HFF-Myc (cell line): ENCODE measurements around the gene PPIH.

Experiments used
- DNase-seq: peaks from one replicate; pipeline ENCODE4 v3.0.0-alpha.2; 2011; ENCODE audit warnings: low read depth; ENCODE audit errors: extremely low read depth
- H3K4me3 ChIP-seq: replicated peaks from 2 replicates; pipeline ENCODE4 v1.5.1; 2011; ENCODE audit warnings: low read depth, mild to moderate bottlenecking, control low read depth, low read length
- CTCF ChIP-seq: IDR thresholded peaks from 2 replicates; pipeline ENCODE4 v1.5.1; 2012; ENCODE audit warnings: mild to moderate bottlenecking, low read depth, low read length, control low read depth; ENCODE audit errors: missing control alignments

Gene PPIH

GRCh38 chr1:42657201-42657600 is 1.0 kb upstream of the PPIH start:
- no peak for TF ChIP-seq CTCF
- no peak overlapping the region for H3K4me3 ChIP-seq
- no peak for DNase-seq

- peak overlapping the region; percentile 67 for H3K4me3 ChIP-seq
- DNase-seq: no peak
- TF ChIP-seq CTCF: no peak
These were observed 684 bp downstream of the PPIH start for GRCh38 chr1:42658877-42659337.

- no peak overlapping the region for H3K4me3 ChIP-seq
- no peak for TF ChIP-seq CTCF
- DNase-seq: no peak
These were observed 2.8 kb downstream of the PPIH start for GRCh38 chr1:42660907-42661500.

- H3K4me3 ChIP-seq: no peak overlapping the region
- no peak for TF ChIP-seq CTCF
- DNase-seq: no peak
These were observed 11.7 kb downstream of the PPIH start for GRCh38 chr1:42669936-42670335.

GRCh38 chr1:42670425-42670824 is 12.2 kb downstream of the PPIH start:
- DNase-seq: no peak
- H3K4me3 ChIP-seq: no peak overlapping the region
- no peak for TF ChIP-seq CTCF

- TF ChIP-seq CTCF: no peak
- no peak for DNase-seq
These were observed 16.0 kb downstream of the PPIH start for GRCh38 chr1:42674214-42674613.

GRCh38 chr1:42674682-42675081 is 16.5 kb downstream of the PPIH start:
- no peak for DNase-seq
- no peak overlapping the region for H3K4me3 ChIP-seq
- TF ChIP-seq CTCF: no peak

More at GRCh38 chr1:42674214-42674613, 16.0 kb downstream of the PPIH start:
- H3K4me3 ChIP-seq: no peak overlapping the region
